IMR-90 (cell line): ENCODE data around the gene FBXO9.

Source experiments
- BHLHE40 ChIP-seq: fragments of 150-350 bp; IDR thresholded peaks from 2 replicates; pipeline ENCODE4 v1.6.1; 2016; ENCODE audit warnings: mild to moderate bottlenecking, low read depth, low read length
- CEBPB ChIP-seq: IDR thresholded peaks from 2 replicates; pipeline ENCODE4 v1.6.1; 2012; ENCODE audit warnings: low read depth, low read length, improper control_type of control experiment
- CHD1 ChIP-seq: IDR thresholded peaks from 2 replicates; pipeline ENCODE4 v1.6.1; 2012; ENCODE audit warnings: low read depth, low read length, improper control_type of control experiment
- MAZ ChIP-seq: IDR thresholded peaks from 2 replicates; pipeline ENCODE4 v1.6.1; 2012; ENCODE audit warnings: low read depth, mild to moderate bottlenecking, low read length, improper control_type of control experiment, moderate library complexity, borderline replicate concordance
- NFE2L2 ChIP-seq: fragments of 150-350 bp; IDR thresholded peaks from 2 replicates; pipeline ENCODE4 v1.6.1; 2016; ENCODE audit warnings: low read depth, mild to moderate bottlenecking, low read length
- POLR2A ChIP-seq: IDR thresholded peaks from 2 replicates; pipeline ENCODE4 v1.6.1; 2012; ENCODE audit warnings: mild to moderate bottlenecking, low read depth, low read length
- RAD21 ChIP-seq: IDR thresholded peaks from 2 replicates; pipeline ENCODE4 v1.6.1; 2012; ENCODE audit warnings: low read length, improper control_type of control experiment
- RFX5 ChIP-seq: IDR thresholded peaks from 2 replicates; pipeline ENCODE4 v1.8.0; 2012; ENCODE audit warnings: low read depth, mild to moderate bottlenecking, low read length, moderate library complexity
- USF2 ChIP-seq: fragments of 150-350 bp; IDR thresholded peaks from 2 replicates; pipeline ENCODE4 v1.6.1; 2017; ENCODE audit warnings: mild to moderate bottlenecking, antibody characterized with exemption, low read length, low read depth
- TF ChIP-seq, protein P1 (sequence below): conservative IDR thresholded peaks from 2 replicates; pipeline ENCODE4 v1.5.1; 2012; ENCODE audit warnings: mild to moderate bottlenecking, low read depth, low read length, improper control_type of control experiment

GRCh38 chr6:53056273-53056672, 8.9 kb upstream of the FBXO9 start:
- TF ChIP-seq, protein P1, sequence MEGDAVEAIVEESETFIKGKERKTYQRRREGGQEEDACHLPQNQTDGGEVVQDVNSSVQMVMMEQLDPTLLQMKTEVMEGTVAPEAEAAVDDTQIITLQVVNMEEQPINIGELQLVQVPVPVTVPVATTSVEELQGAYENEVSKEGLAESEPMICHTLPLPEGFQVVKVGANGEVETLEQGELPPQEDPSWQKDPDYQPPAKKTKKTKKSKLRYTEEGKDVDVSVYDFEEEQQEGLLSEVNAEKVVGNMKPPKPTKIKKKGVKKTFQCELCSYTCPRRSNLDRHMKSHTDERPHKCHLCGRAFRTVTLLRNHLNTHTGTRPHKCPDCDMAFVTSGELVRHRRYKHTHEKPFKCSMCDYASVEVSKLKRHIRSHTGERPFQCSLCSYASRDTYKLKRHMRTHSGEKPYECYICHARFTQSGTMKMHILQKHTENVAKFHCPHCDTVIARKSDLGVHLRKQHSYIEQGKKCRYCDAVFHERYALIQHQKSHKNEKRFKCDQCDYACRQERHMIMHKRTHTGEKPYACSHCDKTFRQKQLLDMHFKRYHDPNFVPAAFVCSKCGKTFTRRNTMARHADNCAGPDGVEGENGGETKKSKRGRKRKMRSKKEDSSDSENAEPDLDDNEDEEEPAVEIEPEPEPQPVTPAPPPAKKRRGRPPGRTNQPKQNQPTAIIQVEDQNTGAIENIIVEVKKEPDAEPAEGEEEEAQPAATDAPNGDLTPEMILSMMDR = no peak
- no peak for TF ChIP-seq BHLHE40
- TF ChIP-seq USF2 = no peak
- TF ChIP-seq RFX5 = no peak
- no peak for TF ChIP-seq NFE2L2
- no peak for TF ChIP-seq RAD21
- TF ChIP-seq POLR2A = no peak
- TF ChIP-seq CEBPB = no peak
- no peak for TF ChIP-seq CHD1
- TF ChIP-seq MAZ = no peak
